ENCODE measurements around the gene SNX27.
"Not testable (repeated sequence)": the region's sequence is repeated elsewhere in the genome, so short reads cannot be mapped to it uniquely, and the experiment has no call there.

Gene SNX27

DNA sequence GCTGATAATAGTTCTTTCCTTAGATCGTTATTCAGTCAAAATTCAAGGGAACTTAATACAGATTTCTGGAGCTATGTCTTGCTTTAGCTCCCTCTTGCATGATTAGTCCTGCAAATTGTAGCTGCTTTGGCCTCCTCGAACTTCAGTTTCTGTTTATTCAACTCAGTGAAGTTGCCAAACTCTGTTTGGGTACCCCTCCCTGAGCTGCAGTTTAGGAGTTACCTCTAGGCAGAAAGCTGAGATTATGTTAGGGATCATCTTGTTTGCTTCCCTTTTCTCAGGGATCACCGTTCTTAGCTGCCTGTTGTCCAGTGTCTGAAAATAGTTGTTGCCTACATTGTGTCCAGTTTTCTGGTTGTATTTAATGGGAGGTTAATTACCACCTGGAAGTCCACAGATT lies 43.5 kb downstream of the SNX27 start:
- TF ChIP-seq, protein P1, sequence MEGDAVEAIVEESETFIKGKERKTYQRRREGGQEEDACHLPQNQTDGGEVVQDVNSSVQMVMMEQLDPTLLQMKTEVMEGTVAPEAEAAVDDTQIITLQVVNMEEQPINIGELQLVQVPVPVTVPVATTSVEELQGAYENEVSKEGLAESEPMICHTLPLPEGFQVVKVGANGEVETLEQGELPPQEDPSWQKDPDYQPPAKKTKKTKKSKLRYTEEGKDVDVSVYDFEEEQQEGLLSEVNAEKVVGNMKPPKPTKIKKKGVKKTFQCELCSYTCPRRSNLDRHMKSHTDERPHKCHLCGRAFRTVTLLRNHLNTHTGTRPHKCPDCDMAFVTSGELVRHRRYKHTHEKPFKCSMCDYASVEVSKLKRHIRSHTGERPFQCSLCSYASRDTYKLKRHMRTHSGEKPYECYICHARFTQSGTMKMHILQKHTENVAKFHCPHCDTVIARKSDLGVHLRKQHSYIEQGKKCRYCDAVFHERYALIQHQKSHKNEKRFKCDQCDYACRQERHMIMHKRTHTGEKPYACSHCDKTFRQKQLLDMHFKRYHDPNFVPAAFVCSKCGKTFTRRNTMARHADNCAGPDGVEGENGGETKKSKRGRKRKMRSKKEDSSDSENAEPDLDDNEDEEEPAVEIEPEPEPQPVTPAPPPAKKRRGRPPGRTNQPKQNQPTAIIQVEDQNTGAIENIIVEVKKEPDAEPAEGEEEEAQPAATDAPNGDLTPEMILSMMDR (IDR thresholded peaks at IDR 0.05; ENCODE audit: borderline replicate concordance, insufficient read depth, low read depth, low read length) = no peak
- H3K4me3 ChIP-seq (ENCODE audit: low read depth, low read length) = no peak overlapping the region

DNA sequence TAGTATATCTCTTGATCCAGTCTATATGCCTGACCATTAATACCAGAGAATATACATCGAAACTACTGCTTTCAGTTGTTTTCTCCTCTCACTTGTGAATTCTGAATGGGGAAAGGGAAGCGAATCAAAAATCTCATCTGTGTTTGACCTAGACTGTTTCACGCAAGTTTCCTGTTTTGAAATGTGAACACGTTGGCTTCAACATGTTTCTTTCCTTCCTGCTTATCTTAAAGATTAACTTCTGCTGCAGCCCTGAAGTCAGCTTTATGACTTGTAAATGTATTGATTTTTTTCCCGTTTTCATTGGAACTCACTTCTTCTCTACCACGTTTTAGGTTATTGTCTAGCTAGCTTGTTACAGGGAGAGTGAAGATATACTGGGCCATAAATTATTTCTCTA lies 49.9 kb downstream of the SNX27 start:
- no peak overlapping the region for H3K4me3 ChIP-seq (ENCODE audit: low read depth, low read length)
- TF ChIP-seq, protein P1 (IDR thresholded peaks at IDR 0.05; ENCODE audit: borderline replicate concordance, insufficient read depth, low read depth, low read length) = no peak

DNA sequence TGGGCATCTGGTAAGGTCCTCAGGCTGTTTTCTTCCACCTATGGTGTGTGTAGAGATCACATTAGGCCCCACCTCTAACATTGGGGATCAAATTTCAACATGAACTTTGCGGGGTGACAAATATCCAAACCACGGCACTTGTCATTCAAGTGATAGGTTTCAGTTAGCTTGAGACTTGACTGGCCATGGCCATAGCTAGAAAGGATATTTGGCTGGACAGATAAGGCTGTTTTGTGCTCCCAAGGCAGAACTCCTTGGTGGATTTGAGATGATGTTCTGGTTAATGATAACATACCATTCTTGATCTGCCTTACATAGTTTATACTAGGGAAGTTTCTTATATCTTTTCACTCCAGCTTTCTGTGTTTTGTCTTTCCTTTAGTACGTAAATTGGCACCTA lies 56.2 kb downstream of the SNX27 start:
- TF ChIP-seq, protein P1 (IDR thresholded peaks at IDR 0.05; ENCODE audit: borderline replicate concordance, insufficient read depth, low read depth, low read length) = no peak
- H3K4me3 ChIP-seq (ENCODE audit: low read depth, low read length) = no peak overlapping the region

DNA sequence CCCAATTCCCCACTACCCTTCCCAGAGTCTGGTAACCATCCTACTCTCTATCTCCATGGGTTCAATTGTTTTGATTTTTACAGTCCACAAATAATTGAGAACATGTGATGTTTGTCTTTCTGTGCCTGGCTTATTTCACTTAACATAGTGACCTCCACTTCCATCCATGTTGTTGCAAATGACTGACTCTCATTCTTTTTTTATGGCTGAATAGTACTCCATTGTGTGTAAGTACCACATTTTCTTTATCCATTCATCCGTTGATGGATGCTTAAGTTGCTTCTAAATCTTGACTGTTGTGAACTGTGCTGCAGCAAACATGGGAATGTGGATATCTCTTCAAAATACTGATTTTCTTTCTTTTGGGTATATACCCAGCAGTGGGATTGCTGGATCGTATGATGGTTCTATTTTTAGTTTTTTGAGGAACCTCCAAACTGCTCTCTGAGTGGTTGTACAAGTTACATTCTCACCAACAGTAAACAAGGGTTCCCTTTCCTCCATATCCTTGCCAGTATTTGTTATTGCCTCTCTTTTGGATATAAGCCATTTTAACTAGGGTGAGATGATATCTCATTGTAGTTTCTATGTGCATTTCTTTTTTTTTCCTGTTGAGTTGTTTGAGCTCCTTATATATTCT lies 58.3 kb downstream of the SNX27 start:
- H3K4me3 ChIP-seq (ENCODE audit: low read depth, low read length) = not testable (repeated sequence)

DNA sequence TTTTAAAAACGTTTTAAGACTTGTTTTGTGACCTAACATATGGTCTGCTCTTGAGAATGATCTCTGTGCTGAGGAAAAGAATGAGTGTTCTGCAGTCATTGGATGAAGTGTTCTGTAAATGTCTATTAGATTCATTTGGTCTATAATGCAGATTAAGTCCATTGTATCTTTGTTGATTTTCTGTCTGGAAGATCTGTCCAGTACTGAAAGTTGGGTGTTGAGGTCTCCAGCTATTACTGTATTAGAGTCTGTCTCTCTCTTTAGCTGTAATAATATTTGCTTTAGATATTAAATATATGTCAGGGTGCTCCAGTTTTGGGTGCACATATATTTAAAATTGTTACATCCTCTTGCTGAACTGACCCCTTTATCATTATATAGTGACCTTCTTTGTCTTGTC lies 61.6 kb downstream of the SNX27 start:
- no peak overlapping the region for H3K4me3 ChIP-seq (ENCODE audit: low read depth, low read length)

DNA sequence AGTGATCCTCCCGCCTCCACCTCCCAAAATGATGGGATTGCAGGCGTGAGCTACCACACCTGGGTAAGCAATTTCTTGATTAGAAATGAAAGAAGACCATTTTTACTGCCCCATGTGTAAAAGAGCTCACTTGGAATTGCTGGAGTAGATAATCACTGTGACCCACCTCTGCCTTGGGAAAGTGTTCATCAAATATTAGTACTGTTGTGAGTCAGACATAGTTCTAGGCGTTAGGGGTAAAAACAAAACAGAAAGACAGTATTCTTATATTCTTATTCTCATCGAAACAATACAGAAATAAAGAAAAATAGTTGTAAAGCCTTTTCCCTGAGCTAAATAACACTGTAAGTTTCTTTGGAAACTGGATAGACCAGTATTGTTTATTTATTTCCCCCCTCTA lies 68.5 kb downstream of the SNX27 start:
- TF ChIP-seq, protein P1 (IDR thresholded peaks at IDR 0.05; ENCODE audit: borderline replicate concordance, insufficient read depth, low read depth, low read length) = no peak
- no peak overlapping the region for H3K4me3 ChIP-seq (ENCODE audit: low read depth, low read length)

More for the DNA sequence above, 61.6 kb downstream of the SNX27 start:
- TF ChIP-seq, protein P1 (IDR thresholded peaks at IDR 0.05; ENCODE audit: borderline replicate concordance, insufficient read depth, low read depth, low read length) = no peak

DNA sequence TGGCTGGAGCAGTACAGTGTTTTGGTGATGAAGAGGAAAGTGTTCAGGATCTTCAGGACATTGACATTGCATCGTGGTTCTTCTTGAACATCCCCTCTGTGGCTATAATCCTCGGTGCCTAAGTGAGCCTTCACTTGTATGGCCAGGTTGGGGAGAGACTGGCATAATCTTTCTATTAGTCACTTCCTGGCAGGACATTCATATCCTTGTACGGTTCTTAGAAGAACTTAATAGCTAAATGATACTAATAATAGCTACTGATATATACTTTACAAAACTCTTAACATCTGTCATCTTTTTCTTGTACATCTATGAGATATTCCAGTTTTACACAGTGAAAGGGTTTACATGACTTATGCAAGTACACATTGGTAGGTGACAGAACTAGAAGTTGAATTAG lies 69.0 kb downstream of the SNX27 start:
- TF ChIP-seq, protein P1 (IDR thresholded peaks at IDR 0.05; ENCODE audit: borderline replicate concordance, insufficient read depth, low read depth, low read length) = no peak
- no peak overlapping the region for H3K4me3 ChIP-seq (ENCODE audit: low read depth, low read length)

DNA sequence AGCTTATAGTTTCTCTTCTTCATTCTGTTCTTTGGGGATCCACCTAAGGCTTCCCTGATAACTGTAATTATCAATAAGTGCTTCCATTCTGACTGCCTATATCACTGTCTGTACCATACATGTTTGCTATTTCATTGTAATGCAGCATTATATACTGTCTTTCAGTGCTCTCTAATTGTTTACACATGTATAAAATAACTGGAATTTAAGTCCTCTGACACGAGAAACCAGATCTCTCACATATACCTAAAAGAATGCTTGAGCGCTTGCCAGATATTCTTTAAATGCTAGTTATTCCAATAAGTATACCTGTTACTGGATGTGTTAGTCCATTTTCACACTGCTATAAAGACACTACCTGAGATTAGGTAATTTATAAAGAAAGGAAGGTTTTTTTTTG lies 70.1 kb downstream of the SNX27 start:
- TF ChIP-seq, protein P1 (IDR thresholded peaks at IDR 0.05; ENCODE audit: borderline replicate concordance, insufficient read depth, low read depth, low read length) = no peak
- H3K4me3 ChIP-seq (ENCODE audit: low read depth, low read length) = no peak overlapping the region

DNA sequence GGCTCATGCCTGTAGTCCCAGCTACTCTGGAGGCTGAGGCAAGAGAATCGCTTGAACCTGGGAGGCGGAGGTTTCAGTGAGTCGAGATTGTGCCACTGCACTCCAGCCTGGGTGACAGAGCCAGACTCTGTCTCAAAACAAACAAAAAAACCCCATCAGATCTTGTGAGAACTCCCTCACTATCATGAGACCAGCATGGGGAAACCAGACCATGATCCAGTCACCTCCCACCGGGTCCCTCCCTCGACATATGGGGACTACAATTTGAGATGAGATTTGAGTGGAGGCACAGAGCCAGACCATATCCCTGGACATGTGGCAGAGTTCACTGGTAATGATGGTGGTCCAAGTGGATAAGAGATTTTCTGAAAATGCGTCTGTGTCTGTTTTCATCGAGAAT lies 71.1 kb downstream of the SNX27 start:
- H3K4me3 ChIP-seq (ENCODE audit: low read depth, low read length) = not testable (repeated sequence)

Measured in GM12875 (cell line).